Right atrium auricular region (tissue), 2 donors: Measurements from ENCODE around the gene ARSB. TPM values are rescaled to one million over a fixed set of nuclear protein-coding genes. Genes with fewer than 3 reads are reported as not detected.
A peak's percentile ranks its signal among the peaks of the same experiment; 100 is the strongest.

Experiments used
- DNase-seq: peaks from one replicate; pipeline ENCODE4 v3.0.0-alpha.2; 2019; ENCODE audit warnings: low spot score
- H3K27ac ChIP-seq, 2 donors: fragments of 200-600 bp; sonication (generic); 1 replicate in 1 of 2; 2 replicates in 1 of 2; pipeline ENCODE4 v1.5.1; 2016 to 2019
- H3K27me3 ChIP-seq, 2 donors: fragments of 200-600 bp; sonication (generic); one replicate each; pipeline versions ENCODE4 v1.5.1 to v1.6.0; 2017 to 2019
- H3K36me3 ChIP-seq: fragments of 200-600 bp; sonication (generic); one replicate; pipeline ENCODE4 v1.5.1; 2016
- H3K4me1 ChIP-seq, 2 donors: fragments of 200-600 bp; sonication (generic); one replicate each; pipeline versions ENCODE4 v1.5.1 to v1.6.0; 2017 to 2019
- H3K4me3 ChIP-seq, 2 donors: fragments of 200-600 bp; sonication (generic); 1 replicate in 1 of 2; 2 replicates in 1 of 2; pipeline ENCODE4 v1.5.1; 2017 to 2019; ENCODE audit warnings: mild to moderate bottlenecking in 1 of 2, moderate library complexity in 1 of 2
- H3K9me3 ChIP-seq, 2 donors: fragments of 200-600 bp; sonication (generic); one replicate each; pipeline ENCODE4 v1.5.1; 2019
- CTCF ChIP-seq, 2 donors: fragments of 200-600 bp; sonication (generic); IDR thresholded peaks; one replicate each; pipeline ENCODE4 v1.5.1; 2019; ENCODE audit warnings: antibody characterized with exemption in 2 of 2
- total RNA-seq, 2 donors: library from RNA; depleted of rRNA; stranded (reverse); fragments of >200 nt; gene quantifications; one replicate each; pipeline ENCODE4 v1.1.0, GENCODE V29; 2016

ARSB gene
- total RNA-seq, 2 donors from 2014 or later: 11.5 to 16.4 TPM

- TF ChIP-seq CTCF (IDR thresholded peaks at IDR 0.05): no peak
- Histone ChIP-seq H3K4me3 (no peak overlapping the region), H3K36me3 (no peaks in the 10 kb centered on the region)
Observed at GRCh38 chr5:78791501-78792100, 193.5 kb downstream of the ARSB start.

GRCh38 chr5:78787783-78788182 lies 197.3 kb downstream of the ARSB start:
- Histone ChIP-seq H3K27me3 (no peaks in the 10 kb centered on the region), H3K4me1 (peaks cover 0 to 12% of the 10 kb centered on the region in 2 donors), H3K9me3 (no peaks in the 10 kb centered on the region), H3K36me3 (no peaks in the 10 kb centered on the region), H3K27ac (peak overlapping the region; percentile 47 to 61), H3K4me3 (no peak overlapping the region)
- no peak for TF ChIP-seq CTCF (IDR thresholded peaks at IDR 0.05)
- no peak for DNase-seq

More at GRCh38 chr5:78791501-78792100, 193.5 kb downstream of the ARSB start:
- Histone ChIP-seq H3K27me3 (no peaks in the 10 kb centered on the region), H3K4me1 (peaks cover 0 to 12% of the 10 kb centered on the region in 2 donors), H3K9me3 (no peaks in the 10 kb centered on the region), H3K27ac (no peak overlapping the region)
- DNase-seq: no peak

GRCh38 chr5:78785454-78785853 lies 199.7 kb downstream of the ARSB start:
- H3K4me3 ChIP-seq: no peak overlapping the region
- no peaks in the 10 kb centered on the region for H3K36me3 ChIP-seq
- no peaks in the 10 kb centered on the region for H3K27me3 ChIP-seq
- TF ChIP-seq CTCF (IDR thresholded peaks at IDR 0.05): no peak
- H3K9me3 ChIP-seq: no peaks in the 10 kb centered on the region
- peaks cover 0 to 12% of the 10 kb centered on the region in 2 donors for H3K4me1 ChIP-seq
- no peak overlapping the region for H3K27ac ChIP-seq
- no peak for DNase-seq

GRCh38 chr5:78783434-78784130 lies 201.5 kb downstream of the ARSB start:
- no peaks in the 10 kb centered on the region for H3K27me3 ChIP-seq
- no peaks in the 10 kb centered on the region for H3K9me3 ChIP-seq
- H3K27ac ChIP-seq: peak overlapping the region in 1 of 2 donors; percentile 20
- peaks cover 0 to 12% of the 10 kb centered on the region in 2 donors for H3K4me1 ChIP-seq
- no peak overlapping the region for H3K4me3 ChIP-seq
- H3K36me3 ChIP-seq: no peaks in the 10 kb centered on the region
- no peak for TF ChIP-seq CTCF (IDR thresholded peaks at IDR 0.05)
- no peak for DNase-seq

GRCh38 chr5:78782728-78783127 lies 202.4 kb downstream of the ARSB start:
- no peak for TF ChIP-seq CTCF (IDR thresholded peaks at IDR 0.05)
- no peak for DNase-seq
- Histone ChIP-seq H3K36me3 (no peaks in the 10 kb centered on the region), H3K27me3 (no peaks in the 10 kb centered on the region), H3K9me3 (no peaks in the 10 kb centered on the region), H3K27ac (peak overlapping the region in 1 of 2 donors; percentile 20), H3K4me1 (peaks cover 0 to 7% of the 10 kb centered on the region in 2 donors), H3K4me3 (no peak overlapping the region)
